Neural cell (in vitro differentiated cells): ENCODE data around the gene TMEM17.

Source experiments
- EP300 ChIP-seq: fragments of 450-650 bp; conservative IDR thresholded peaks from 2 replicates; pipeline ENCODE4 v1.6.1; 2014; ENCODE audit warnings: antibody characterized with exemption, mild to moderate bottlenecking, moderate library complexity; ENCODE audit not compliant: poor library complexity, severe bottlenecking
- EZH2 ChIP-seq: fragments of 200-600, 300-800 bp; shearing (Covaris generic), sonication (generic); IDR thresholded peaks from 2 replicates; pipeline ENCODE4 v1.6.1; 2014; ENCODE audit warnings: antibody characterized with exemption, low read length, borderline replicate concordance, mild to moderate bottlenecking; ENCODE audit not compliant: insufficient read depth, poor library complexity, severe bottlenecking
- MXI1 ChIP-seq: fragments of 450-650 bp; conservative IDR thresholded peaks from 2 replicates; pipeline ENCODE4 v1.6.1; 2014; ENCODE audit warnings: antibody characterized with exemption, mild to moderate bottlenecking; ENCODE audit not compliant: poor library complexity, severe bottlenecking
- POLR2AphosphoS5 ChIP-seq: IDR thresholded peaks from 2 replicates; pipeline ENCODE4 v1.6.1; 2012
- RAD21 ChIP-seq: fragments of 450-650 bp; conservative IDR thresholded peaks from 2 replicates; pipeline ENCODE4 v1.6.1; 2014; ENCODE audit warnings: antibody characterized with exemption, mild to moderate bottlenecking, moderate library complexity
- TF ChIP-seq, protein P1 (sequence below): fragments of 450-650 bp; IDR thresholded peaks from 2 replicates; pipeline ENCODE4 v1.5.1; 2014; ENCODE audit warnings: antibody characterized with exemption, mild to moderate bottlenecking, moderate library complexity; ENCODE audit not compliant: poor library complexity, severe bottlenecking

DNA sequence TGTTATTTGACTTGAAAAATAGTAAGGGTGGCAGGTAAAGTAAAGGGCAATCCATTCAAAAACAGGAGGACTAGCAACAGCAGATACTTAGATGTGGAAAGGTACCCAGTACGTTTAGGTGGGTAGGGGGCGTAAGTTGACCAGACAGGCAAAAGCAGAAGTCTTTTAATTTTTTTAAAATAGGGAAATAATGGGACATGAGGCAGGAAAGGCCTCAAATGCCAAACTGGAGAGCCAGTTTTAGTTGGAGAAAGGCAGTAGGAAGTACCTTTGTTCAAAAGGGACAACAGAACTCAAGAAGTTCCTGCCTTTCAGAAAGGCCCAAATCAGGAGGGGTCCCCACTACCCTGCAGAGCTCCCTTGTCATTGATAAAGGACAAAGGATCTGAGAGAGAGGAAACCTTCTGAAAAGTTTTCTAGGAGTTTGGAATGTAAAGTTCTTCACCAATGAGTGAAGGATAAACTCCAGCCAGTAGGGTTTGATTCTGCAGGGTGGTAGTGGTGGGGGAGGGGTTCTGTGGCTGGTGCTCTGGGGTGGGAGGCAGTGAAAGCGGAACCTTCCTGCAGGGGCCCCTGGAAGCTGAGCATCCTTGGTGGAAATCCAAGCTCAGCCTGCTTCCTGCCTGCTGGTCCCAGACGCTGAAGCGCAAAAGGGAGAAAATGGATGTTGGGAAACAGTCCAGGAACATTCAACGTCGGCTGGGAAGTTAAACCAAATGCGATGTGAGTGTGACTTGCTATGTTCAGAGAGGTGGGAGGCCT lies 40.1 kb downstream of the TMEM17 start:
- TF ChIP-seq RAD21 (no peak), MXI1 (no peak), POLR2AphosphoS5 (no peak), EZH2 (no peak), EP300 (no peak)
- TF ChIP-seq, protein P1, sequence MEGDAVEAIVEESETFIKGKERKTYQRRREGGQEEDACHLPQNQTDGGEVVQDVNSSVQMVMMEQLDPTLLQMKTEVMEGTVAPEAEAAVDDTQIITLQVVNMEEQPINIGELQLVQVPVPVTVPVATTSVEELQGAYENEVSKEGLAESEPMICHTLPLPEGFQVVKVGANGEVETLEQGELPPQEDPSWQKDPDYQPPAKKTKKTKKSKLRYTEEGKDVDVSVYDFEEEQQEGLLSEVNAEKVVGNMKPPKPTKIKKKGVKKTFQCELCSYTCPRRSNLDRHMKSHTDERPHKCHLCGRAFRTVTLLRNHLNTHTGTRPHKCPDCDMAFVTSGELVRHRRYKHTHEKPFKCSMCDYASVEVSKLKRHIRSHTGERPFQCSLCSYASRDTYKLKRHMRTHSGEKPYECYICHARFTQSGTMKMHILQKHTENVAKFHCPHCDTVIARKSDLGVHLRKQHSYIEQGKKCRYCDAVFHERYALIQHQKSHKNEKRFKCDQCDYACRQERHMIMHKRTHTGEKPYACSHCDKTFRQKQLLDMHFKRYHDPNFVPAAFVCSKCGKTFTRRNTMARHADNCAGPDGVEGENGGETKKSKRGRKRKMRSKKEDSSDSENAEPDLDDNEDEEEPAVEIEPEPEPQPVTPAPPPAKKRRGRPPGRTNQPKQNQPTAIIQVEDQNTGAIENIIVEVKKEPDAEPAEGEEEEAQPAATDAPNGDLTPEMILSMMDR, result no peak
